ENCODE data around the gene IMMP2L. TPM values are rescaled to one million over a fixed set of nuclear protein-coding genes. Genes with fewer than 3 reads are reported as not detected.
A peak's percentile ranks its signal among the peaks of the same experiment; 100 is the strongest.

The IMMP2L gene
- polyA plus RNA-seq, 2 of the 4 experiments (the other 2 are of a cell fraction): 16.1 to 23.8 TPM

DNA sequence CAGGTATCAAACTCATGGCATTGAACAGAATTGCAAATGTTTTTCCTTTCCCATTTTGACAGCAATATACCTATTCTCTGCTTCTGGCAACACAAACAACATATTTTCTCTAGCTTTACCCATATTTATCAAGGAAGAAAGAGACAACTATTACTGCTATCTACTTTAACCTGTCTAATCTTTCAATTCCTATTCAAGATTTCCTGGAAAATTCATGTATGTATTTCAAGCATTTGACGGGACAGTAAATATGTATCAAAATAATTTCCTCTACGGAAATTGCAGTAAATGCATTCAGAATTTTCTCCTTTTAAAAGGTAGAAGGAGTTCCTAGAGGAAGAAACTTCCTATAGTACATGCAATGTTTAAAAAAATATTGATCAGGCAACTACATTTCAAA is 650.7 kb downstream of the IMMP2L start:
- CTCF ChIA-PET: interaction anchor here (0.7 kb wide), 1 partner anchor 268 kb away, joined by 3 read pairs; no protein-coding TSS in a partner anchor
- POLR2A ChIA-PET: no interaction called here
- FAIRE-seq (no peak), DNase-seq (ENCODE audit: low read depth in 1 of 2, low spot score in 1 of 2) (no peak), ATAC-seq (no peak)
- no peak overlapping the region for H3K4me3 ChIP-seq
- H3K4me2 ChIP-seq: no peak overlapping the region
- 79% methylated on average over 2 of the region's 2 CpGs for WGBS (ENCODE audit: missing lambda C conversion rate)
- peaks cover 13% of the 10 kb centered on the region for H3K4me1 ChIP-seq
- TF ChIP-seq RARB (CRISPR knock-in tag; IDR thresholded peaks at IDR 0.05) (no peak), TP53 (CRISPR knock-in tag; IDR thresholded peaks at IDR 0.05) (no peak), ZC3H11A (IDR thresholded peaks at IDR 0.05) (no peak), TFCP2L1 (CRISPR knock-in tag; IDR thresholded peaks at IDR 0.05) (no peak), PBX3 (IDR thresholded peaks at IDR 0.05) (no peak), SMC3 (IDR thresholded peaks at IDR 0.05) (no peak), SREBF2 (IDR thresholded peaks at IDR 0.05) (no peak), RNF2 (IDR thresholded peaks at IDR 0.05; ENCODE audit: borderline replicate concordance, low read depth) (no peak), USF2 (IDR thresholded peaks at IDR 0.05) (no peak), HOXB13 (CRISPR knock-in tag; IDR thresholded peaks at IDR 0.05; ENCODE audit: low read depth) (no peak), HDAC2 (IDR thresholded peaks at IDR 0.05) (no peak), NFE2L2 (conservative IDR thresholded peaks at IDR 0.05; ENCODE audit: low read length) (no peak), CEBPB (IDR thresholded peaks at IDR 0.05) (no peak), GATA3 (IDR thresholded peaks at IDR 0.05; ENCODE audit: borderline replicate concordance) (no peak), CHD2 (IDR thresholded peaks at IDR 0.05; ENCODE audit: low read length, partially characterized antibody) (no peak)
- TF ChIP-seq, protein P1, sequence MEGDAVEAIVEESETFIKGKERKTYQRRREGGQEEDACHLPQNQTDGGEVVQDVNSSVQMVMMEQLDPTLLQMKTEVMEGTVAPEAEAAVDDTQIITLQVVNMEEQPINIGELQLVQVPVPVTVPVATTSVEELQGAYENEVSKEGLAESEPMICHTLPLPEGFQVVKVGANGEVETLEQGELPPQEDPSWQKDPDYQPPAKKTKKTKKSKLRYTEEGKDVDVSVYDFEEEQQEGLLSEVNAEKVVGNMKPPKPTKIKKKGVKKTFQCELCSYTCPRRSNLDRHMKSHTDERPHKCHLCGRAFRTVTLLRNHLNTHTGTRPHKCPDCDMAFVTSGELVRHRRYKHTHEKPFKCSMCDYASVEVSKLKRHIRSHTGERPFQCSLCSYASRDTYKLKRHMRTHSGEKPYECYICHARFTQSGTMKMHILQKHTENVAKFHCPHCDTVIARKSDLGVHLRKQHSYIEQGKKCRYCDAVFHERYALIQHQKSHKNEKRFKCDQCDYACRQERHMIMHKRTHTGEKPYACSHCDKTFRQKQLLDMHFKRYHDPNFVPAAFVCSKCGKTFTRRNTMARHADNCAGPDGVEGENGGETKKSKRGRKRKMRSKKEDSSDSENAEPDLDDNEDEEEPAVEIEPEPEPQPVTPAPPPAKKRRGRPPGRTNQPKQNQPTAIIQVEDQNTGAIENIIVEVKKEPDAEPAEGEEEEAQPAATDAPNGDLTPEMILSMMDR (IDR thresholded peaks at IDR 0.05): no peak
- no peak overlapping the region for H3K27ac ChIP-seq
- no peaks in the 10 kb centered on the region for H3K9me3 ChIP-seq

- WGBS (ENCODE audit: missing lambda C conversion rate): 16% methylated on average over 3 of the region's 3 CpGs
- Histone ChIP-seq H3K27ac (no peak overlapping the region; a peak in 1 of 6 replicates), H3K4me2 (peak overlapping the region; percentile 36), H3K4me1 (peaks cover 13% of the 10 kb centered on the region), H3K4me3 (no peak overlapping the region), H3K9me3 (no peaks in the 10 kb centered on the region)
- FAIRE-seq (no peak), ATAC-seq (peak; percentile 43 to 54; a peak in 4 of 6 replicates), DNase-seq (ENCODE audit: low read depth in 1 of 2, low spot score in 1 of 2) (peak in 1 of 2 experiments; percentile 11)
- TF ChIP-seq HDAC2 (IDR thresholded peaks at IDR 0.05): no peak
- TF ChIP-seq, protein P2, sequence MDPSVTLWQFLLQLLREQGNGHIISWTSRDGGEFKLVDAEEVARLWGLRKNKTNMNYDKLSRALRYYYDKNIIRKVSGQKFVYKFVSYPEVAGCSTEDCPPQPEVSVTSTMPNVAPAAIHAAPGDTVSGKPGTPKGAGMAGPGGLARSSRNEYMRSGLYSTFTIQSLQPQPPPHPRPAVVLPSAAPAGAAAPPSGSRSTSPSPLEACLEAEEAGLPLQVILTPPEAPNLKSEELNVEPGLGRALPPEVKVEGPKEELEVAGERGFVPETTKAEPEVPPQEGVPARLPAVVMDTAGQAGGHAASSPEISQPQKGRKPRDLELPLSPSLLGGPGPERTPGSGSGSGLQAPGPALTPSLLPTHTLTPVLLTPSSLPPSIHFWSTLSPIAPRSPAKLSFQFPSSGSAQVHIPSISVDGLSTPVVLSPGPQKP (IDR thresholded peaks at IDR 0.05; ENCODE audit: low read depth, low read length): no peak
- no peak for TF ChIP-seq CHD4 (IDR thresholded peaks at IDR 0.05; ENCODE audit: borderline replicate concordance)
- no peak for TF ChIP-seq ZC3H11A (IDR thresholded peaks at IDR 0.05)
- TF ChIP-seq MAX (IDR thresholded peaks at IDR 0.05): no peak
- no peak for TF ChIP-seq RAD21 (conservative IDR thresholded peaks at IDR 0.05 in 1 of 2, IDR thresholded peaks at IDR 0.05 in 1 of 2)
- no peak for TF ChIP-seq PBX3 (IDR thresholded peaks at IDR 0.05)
- TF ChIP-seq SMC3 (IDR thresholded peaks at IDR 0.05): no peak
- TF ChIP-seq CEBPB (IDR thresholded peaks at IDR 0.05): no peak
- TF ChIP-seq, protein P3, sequence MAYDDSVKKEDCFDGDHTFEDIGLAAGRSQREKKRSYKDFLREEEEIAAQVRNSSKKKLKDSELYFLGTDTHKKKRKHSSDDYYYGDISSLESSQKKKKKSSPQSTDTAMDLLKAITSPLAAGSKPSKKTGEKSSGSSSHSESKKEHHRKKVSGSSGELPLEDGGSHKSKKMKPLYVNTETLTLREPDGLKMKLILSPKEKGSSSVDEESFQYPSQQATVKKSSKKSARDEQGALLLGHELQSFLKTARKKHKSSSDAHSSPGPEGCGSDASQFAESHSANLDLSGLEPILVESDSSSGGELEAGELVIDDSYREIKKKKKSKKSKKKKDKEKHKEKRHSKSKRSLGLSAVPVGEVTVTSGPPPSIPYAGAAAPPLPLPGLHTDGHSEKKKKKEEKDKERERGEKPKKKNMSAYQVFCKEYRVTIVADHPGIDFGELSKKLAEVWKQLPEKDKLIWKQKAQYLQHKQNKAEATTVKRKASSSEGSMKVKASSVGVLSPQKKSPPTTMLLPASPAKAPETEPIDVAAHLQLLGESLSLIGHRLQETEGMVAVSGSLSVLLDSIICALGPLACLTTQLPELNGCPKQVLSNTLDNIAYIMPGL (CRISPR knock-in tag; IDR thresholded peaks at IDR 0.05; ENCODE audit: borderline replicate concordance): no peak
- POLR2A ChIA-PET: no interaction called here
- CTCF ChIA-PET: no interaction called here
Measured at GRCh38 chr7:110909117-110909516, 653.2 kb downstream of the IMMP2L start.

Data from A549 (cell line).